GM19372 (cell line): ENCODE data around the gene NUMBL.
A peak's percentile ranks its signal among the peaks of the same experiment; 100 is the strongest.

Experiments
- ATAC-seq: cut with Tn5 transposase; IDR thresholded peaks from one replicate; pipeline ENCODE4 v1.9.1; 2021; ENCODE audit warnings: mild to moderate bottlenecking, low read depth, moderate library complexity; ENCODE audit not compliant: unreplicated experiment

The NUMBL gene

GRCh38 chr19:40716482-40717324 lies 26.3 kb upstream of the NUMBL start, which contains the start of the genes COQ8B and ITPKC:
Gene COQ8B (minus strand): TSS chr19:40716886. CDS start chr19:40714632, 2,254 bp downstream.
Gene ITPKC (plus strand): TSS chr19:40717112. CDS start chr19:40717136, 24 bp downstream.
- ATAC-seq: peak; percentile 64

GRCh38 chr19:40716031-40716481 lies 25.6 kb upstream of the NUMBL start:
- no peak for ATAC-seq

- peak; percentile 44 for ATAC-seq
Measured at GRCh38 chr19:40714441-40715299, 24.2 kb upstream of the NUMBL start.

- no peak for ATAC-seq
Measured at GRCh38 chr19:40713939-40714338, 23.5 kb upstream of the NUMBL start.

- no peak for ATAC-seq
Measured at GRCh38 chr19:40709817-40710216, 19.4 kb upstream of the NUMBL start.

GRCh38 chr19:40707615-40708014 lies 17.2 kb upstream of the NUMBL start:
- ATAC-seq: no peak

GRCh38 chr19:40705950-40706619 lies 15.6 kb upstream of the NUMBL start:
- ATAC-seq: no peak

- ATAC-seq: no peak
Measured at GRCh38 chr19:40705362-40705651, 14.9 kb upstream of the NUMBL start.

- no peak for ATAC-seq
Measured at GRCh38 chr19:40704491-40705361, 14.3 kb upstream of the NUMBL start.

GRCh38 chr19:40703029-40703755 lies 12.7 kb upstream of the NUMBL start:
- no peak for ATAC-seq

- no peak for ATAC-seq
Measured at GRCh38 chr19:40702337-40703012, 12.0 kb upstream of the NUMBL start.

- ATAC-seq: no peak
Measured at GRCh38 chr19:40701758-40702157, 11.3 kb upstream of the NUMBL start.

- ATAC-seq: no peak
Measured at GRCh38 chr19:40700083-40700482, 9.6 kb upstream of the NUMBL start.

GRCh38 chr19:40697007-40697406 lies 6.6 kb upstream of the NUMBL start:
- no peak for ATAC-seq

- no peak for ATAC-seq
Measured at GRCh38 chr19:40695881-40696280, 5.4 kb upstream of the NUMBL start.

- no peak for ATAC-seq
Measured at GRCh38 chr19:40693896-40694295, 3.4 kb upstream of the NUMBL start.

GRCh38 chr19:40693150-40693788 lies 2.8 kb upstream of the NUMBL start:
- ATAC-seq: no peak

GRCh38 chr19:40692212-40692551 lies 1.7 kb upstream of the NUMBL start:
- no peak for ATAC-seq
